Colon (tissue), 2 donors: ENCODE measurements around the gene TM7SF2.

Source experiments
- FAIRE-seq: peaks from 2 replicates; lab custom pipeline; 2012; peaks lifted over from hg19 to GRCh38; lab: Jason Lieb, UNC
- donor health status: control.
- donor health status: control.

TM7SF2 gene

GRCh38 chr11:65111744-65112545 is at the start of gene TM7SF2:
Gene TM7SF2 (plus strand): TSS chr11:65111872. CDS start chr11:65112016, 144 bp downstream.
- FAIRE-seq: no peak

DNA sequence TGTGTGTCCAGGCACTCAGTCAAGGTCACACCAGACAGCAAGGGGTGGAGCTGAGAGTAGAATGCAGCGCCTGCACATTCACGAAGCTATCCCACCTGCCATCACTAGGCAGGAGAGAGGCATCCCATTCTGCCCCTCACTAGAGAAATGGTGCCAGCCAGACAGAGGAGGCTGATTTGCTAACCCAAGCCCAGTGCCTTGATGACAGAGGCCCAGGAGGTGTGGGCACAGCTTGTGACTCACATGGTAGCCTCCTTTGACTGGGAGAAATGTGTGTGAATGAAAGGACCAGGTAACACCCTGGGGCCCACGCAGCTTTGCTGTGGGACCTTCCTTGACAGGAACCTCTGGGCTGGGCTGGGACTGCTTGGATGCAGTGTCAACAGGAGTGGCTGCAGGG is 48.1 kb upstream of the TM7SF2 start:
- no peak for FAIRE-seq

DNA sequence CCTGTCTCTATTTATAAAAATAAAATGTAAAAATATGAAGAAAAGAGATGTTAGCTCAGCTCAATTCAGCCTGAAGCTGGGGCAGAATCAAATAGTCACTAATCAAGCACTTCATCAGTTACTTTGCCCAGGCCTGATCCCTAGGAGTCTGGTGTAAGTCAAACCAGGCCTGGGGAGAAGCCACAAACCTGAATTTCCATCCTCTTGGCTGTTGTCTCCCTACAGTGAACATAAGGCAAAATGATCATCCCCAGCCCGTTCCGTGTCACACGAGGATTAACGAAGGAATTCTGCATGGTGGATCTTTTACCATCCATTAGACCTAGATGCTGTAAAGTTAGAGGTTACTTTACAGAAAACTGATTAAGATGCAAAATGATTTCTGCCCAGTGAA is 46.8 kb upstream of the TM7SF2 start:
- no peak for FAIRE-seq

- no peak for FAIRE-seq
Measured at GRCh38 chr11:65065851-65066250, 45.8 kb upstream of the TM7SF2 start.

DNA sequence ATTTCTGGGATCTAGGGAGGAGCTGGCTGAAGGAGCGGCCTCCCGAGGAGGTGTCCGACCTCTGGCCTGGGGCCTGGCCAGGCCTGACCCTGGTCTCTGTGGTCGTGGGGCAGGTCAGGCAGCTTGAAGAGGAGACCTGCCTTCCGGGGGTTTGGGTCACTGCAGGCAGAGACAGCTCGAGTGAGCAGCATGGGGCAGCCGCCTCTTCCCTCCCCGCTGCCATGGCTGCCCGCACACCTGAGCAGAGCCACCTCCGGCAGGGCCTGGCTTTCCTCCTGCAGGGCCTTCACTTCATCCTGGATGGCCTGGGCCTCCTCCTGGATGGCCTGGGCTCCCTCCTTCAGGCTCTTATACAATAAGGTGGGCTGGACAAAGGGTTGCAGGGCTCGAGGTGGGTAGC is 45.4 kb upstream of the TM7SF2 start:
- no peak for FAIRE-seq

DNA sequence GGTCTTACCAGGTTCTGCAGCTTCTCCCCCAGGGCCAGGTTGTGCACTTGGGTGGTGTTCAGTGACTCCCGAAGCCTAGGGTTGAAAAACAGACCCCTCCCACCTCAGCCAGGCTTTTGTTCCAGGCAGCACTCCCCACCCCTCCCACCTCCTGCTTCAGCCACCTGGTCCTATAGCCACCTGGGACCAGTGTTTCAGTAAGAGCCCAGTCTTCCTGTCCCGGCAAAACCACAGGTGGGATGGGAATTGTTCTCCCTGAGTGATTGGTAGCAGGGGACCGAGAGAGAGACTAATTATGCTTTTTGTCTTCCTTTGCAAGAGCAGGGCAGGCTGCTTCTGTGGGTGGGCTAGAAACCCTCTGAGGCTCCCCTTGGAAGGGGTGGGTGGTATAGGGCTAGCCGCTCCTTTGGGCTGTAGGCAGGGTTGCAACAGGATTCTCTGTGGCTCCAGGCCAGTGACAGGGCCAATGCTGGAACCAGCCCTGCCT is 44.8 kb upstream of the TM7SF2 start:
- FAIRE-seq: no peak

- FAIRE-seq: no peak
Measured at GRCh38 chr11:65067446-65067845, 44.2 kb upstream of the TM7SF2 start.

- no peak for FAIRE-seq
Measured at GRCh38 chr11:65069217-65069616, 42.5 kb upstream of the TM7SF2 start.

DNA sequence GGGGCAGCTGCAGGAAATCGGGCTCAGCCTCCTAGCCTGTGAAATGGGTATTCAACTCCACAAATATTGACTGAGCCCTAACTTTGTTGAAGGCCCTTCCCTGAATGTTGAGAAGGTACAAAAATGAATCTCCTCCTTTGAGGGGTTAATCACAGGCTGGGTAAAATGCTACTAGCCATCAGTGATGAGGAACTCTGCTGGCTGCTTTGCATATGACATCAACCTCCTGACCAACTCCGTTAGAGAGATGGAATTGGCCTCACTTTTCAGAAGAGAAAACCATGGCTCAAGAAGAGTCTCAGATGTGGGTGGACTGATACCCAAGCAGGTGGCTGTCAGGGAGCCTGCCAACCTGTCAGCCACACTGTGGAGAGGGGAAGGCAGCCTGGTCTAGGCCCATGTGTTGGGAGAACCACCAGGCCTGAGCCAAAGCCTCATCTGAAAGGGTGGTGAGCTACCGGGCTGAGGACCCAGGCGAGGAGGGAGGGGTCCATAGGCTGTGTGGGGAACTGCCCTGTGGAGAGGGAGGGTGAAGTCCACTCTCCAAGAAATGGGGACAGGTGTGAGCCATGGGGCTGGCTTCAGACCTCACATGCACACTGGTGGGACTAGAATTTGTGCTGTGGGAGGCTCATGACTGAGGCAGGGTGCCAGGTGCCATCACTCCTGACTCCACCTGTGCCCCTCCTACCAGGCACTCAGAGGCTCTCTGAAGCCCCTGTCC is 39.6 kb upstream of the TM7SF2 start:
- no peak for FAIRE-seq

- no peak for FAIRE-seq
Measured at GRCh38 chr11:65072631-65072966, 39.1 kb upstream of the TM7SF2 start.

- no peak for FAIRE-seq
Measured at GRCh38 chr11:65077451-65077850, 34.2 kb upstream of the TM7SF2 start.

DNA sequence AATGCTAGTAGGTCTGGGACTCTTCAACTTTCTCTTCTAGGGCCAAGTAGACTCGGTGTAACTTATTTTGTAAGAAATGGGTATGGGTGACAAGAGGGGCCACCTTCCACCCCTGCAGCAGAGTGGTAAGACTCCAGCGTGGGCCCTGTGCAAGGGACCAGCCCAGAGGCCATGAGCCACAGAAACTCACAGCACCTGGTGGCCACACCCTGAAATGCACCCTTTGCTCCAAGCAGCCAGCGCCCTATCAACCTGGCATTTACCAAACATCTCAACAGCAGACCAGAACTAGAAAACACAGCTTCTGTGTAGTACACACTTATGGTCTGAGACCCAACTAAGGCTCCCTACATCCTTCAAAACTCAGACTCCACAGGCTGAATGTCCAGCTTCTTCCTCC is 33.5 kb upstream of the TM7SF2 start:
- FAIRE-seq: no peak

- no peak for FAIRE-seq
Measured at GRCh38 chr11:65078786-65079342, 32.8 kb upstream of the TM7SF2 start.

- no peak for FAIRE-seq
Measured at GRCh38 chr11:65083134-65083833, 28.4 kb upstream of the TM7SF2 start.

DNA sequence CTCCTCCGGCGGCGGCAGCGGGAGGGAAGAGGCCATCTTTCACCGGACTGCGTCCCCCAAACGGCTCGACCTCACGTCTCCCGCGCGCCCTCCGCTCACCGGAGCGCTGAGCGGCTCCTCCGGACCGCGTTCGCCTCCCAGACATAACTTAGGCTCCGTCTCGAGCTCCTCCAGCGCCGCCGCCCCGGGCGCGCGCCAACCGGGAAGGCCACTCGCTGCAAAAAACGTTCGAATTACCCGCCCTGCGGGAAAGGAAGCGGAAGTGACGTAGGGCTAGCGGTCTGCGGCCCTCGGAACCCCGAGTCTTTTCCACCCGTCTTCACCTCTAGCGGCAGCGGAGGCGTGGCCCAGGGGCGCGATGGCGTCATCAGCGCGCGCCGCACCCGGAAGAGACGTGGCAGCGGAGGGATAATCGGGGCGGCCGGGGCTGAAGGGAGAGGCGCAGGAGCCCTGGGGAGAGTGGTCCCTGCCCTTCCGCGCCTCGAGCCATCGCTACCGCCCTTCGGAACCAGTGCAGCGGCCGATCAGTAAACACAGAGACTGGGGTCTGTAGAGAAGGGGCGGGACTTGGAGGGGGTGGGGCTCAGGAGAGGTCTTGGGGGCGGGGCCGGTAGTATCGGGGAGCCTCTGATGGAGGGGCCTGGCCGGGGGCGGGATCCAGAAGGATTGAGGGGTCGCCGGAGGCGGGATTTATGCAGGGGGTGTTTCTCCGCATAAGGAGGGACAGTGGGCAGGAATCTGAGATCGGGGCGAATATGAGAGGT is 27.7 kb upstream of the TM7SF2 start, which contains the start of the genes CDCA5 and ZFPL1:
CDCA5 (minus strand) TSS at position 207 of the 764 bp plus-strand sequence; CDS start at position 145, 62 bp downstream.
ZFPL1 (plus strand) TSS at position 389 of the 764 bp plus-strand sequence. CDS start 477 bp downstream, outside the sequence.
- FAIRE-seq: no peak

- FAIRE-seq: no peak
Measured at GRCh38 chr11:65084598-65085375, 26.9 kb upstream of the TM7SF2 start.

GRCh38 chr11:65085446-65085845 is 26.2 kb upstream of the TM7SF2 start:
- FAIRE-seq: no peak

DNA sequence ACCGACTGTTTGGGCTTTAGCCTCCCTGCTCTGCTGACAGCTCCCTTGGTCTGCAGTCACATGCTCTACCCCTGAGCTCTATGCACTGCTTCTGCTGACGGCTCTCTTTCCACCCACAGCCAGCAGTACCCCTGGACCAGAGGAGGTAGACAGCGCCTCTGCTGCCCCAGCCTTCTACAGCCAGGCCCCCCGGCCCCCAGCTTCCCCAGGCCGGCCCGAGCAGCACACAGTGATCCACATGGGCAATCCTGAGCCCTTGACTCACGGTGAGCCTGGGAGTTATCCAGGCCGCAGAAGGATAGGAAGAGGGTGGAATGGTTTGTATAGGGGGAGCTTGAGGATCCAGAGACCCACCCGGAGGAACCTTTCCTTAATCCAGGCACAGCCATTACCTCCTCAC is 24.9 kb upstream of the TM7SF2 start:
- FAIRE-seq: no peak

GRCh38 chr11:65087216-65087615 is 24.5 kb upstream of the TM7SF2 start:
- no peak for FAIRE-seq

DNA sequence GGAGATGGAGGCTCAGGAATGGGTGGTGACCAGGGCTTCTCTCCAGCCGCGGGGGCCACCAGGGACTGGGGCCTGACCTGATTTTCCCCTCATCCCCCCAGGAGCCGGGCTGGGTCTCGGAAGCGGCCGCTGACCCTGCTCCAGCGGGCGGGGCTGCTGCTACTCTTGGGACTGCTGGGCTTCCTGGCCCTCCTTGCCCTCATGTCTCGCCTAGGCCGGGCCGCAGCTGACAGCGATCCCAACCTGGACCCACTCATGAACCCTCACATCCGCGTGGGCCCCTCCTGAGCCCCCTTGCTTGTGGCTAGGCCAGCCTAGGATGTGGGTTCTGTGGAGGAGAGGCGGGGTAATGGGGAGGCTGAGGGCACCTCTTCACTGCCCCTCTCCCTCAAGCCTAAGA is 23.8 kb upstream of the TM7SF2 start:
- FAIRE-seq: no peak

GRCh38 chr11:65089621-65090020 is 22.1 kb upstream of the TM7SF2 start:
- no peak for FAIRE-seq
